ENCODE results near the gene NUBP2.

NUBP2 gene

GRCh38 chr16:1830213-1830612 is 47.5 kb downstream of the NUBP2 start:
- DNase-seq, result no peak

GRCh38 chr16:1831186-1832075 is 48.7 kb downstream of the NUBP2 start:
- no peak for DNase-seq

- no peak for DNase-seq
Measured at GRCh38 chr16:1832838-1833454, 50.2 kb downstream of the NUBP2 start.

GRCh38 chr16:1834096-1834495 is 51.3 kb downstream of the NUBP2 start:
- DNase-seq, result no peak
